ENCODE results near the gene ISM1. TPM values are rescaled to one million over a fixed set of nuclear protein-coding genes. Genes with fewer than 3 reads are reported as not detected.

The ISM1 gene
- total and polyA plus RNA-seq, 8 donors = 0.71 to 18.2 (median 11.2) TPM

DNA sequence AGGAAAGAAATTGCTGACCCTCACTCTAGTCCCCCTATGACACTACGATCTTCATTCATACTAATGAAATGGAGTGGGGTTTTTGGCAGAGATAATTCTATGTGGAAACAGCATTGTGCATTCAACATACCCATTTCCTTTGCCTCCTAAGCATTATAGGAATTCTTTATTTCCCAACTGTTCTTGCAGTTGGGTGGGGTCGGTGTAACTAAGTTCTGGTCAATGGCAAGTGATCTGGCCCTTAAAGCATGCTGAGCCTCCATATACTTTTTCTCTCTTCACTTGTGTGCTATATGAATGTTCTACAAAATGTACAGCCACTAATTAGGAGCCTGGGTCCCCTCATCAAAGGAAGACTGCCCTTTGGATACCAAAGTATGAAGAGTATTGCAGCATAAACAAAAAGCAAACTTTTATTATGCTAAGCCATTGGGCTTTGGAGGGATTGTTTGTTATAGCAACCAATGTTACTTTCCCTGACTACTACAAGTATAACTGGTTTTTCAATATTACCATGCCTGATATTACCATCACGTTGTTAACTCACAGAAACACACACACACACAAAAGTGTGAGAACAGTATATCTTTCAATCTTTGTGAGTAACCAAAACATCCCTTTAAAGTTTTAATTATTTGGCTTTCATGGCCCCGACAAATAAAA lies 9.0 kb upstream of the ISM1 start:
- Histone ChIP-seq H3K4me3 (no peak overlapping the region), H3K4me1 (no peaks in the 10 kb centered on the region), H3K36me3 (no peaks in the 10 kb centered on the region), H3K27me3 (no peaks in the 10 kb centered on the region), H3K9me3 (no peaks in the 10 kb centered on the region), H3K27ac (no peak overlapping the region)
- ATAC-seq (no peak), DNase-seq (no peak)
- intact Hi-C loops (cut with DNase I) = no loop called here
- TF ChIP-seq, protein P1, sequence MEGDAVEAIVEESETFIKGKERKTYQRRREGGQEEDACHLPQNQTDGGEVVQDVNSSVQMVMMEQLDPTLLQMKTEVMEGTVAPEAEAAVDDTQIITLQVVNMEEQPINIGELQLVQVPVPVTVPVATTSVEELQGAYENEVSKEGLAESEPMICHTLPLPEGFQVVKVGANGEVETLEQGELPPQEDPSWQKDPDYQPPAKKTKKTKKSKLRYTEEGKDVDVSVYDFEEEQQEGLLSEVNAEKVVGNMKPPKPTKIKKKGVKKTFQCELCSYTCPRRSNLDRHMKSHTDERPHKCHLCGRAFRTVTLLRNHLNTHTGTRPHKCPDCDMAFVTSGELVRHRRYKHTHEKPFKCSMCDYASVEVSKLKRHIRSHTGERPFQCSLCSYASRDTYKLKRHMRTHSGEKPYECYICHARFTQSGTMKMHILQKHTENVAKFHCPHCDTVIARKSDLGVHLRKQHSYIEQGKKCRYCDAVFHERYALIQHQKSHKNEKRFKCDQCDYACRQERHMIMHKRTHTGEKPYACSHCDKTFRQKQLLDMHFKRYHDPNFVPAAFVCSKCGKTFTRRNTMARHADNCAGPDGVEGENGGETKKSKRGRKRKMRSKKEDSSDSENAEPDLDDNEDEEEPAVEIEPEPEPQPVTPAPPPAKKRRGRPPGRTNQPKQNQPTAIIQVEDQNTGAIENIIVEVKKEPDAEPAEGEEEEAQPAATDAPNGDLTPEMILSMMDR (IDR thresholded peaks at IDR 0.05) = no peak

DNA sequence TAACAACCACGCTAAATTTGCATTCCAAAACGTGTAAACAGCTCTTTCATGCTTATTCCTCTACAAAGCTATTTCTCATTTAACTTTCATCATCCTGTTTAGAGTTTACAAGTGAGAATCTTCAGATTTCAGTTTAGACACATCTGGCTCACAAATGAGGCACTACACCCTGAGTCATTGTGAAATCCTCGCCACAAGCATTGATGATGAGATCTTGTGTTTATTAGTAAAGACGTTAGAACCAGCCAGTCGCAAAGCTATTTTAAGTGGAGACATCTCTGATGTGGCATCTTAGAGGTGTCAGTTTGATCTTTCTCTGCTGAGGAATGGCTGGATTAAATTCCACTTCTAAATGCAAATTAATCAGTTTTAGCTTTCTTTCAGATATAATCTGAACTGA lies 8.3 kb upstream of the ISM1 start:
- ATAC-seq (no peak), DNase-seq (no peak)
- intact Hi-C loops (cut with DNase I) = no loop called here
- H3K27me3 ChIP-seq = peaks cover under 1 to 4% of the 10 kb centered on the region in 2 donors
- H3K4me3 ChIP-seq = no peak overlapping the region
- H3K4me1 ChIP-seq = no peaks in the 10 kb centered on the region
- H3K36me3 ChIP-seq = no peaks in the 10 kb centered on the region
- H3K9me3 ChIP-seq = no peaks in the 10 kb centered on the region
- TF ChIP-seq, protein P1 (IDR thresholded peaks at IDR 0.05) = no peak
- no peak overlapping the region for H3K27ac ChIP-seq

DNA sequence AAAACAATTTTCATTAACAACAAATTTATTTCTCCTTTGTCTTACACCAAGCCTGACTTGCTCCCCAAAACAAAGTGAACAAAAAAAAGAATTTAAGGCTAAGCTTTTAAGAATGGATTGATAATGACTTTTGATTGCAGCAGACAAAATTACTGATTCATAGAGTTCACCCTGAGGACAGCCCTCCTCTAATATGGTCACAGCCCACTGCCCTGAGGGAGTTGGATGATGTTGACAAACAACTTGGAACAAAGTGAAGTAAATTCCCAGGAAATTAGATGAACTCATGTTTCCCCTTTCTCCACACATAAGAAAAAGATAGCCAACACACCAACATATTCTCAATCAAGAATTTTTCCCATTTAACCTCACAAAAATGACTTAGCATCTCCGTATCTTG lies 7.7 kb upstream of the ISM1 start:
- DNase-seq (no peak), ATAC-seq (no peak)
- H3K4me3 ChIP-seq = no peak overlapping the region
- intact Hi-C loops (cut with DNase I) = no loop called here
- H3K27me3 ChIP-seq = peaks cover 3 to 10% of the 10 kb centered on the region in 2 donors
- H3K9me3 ChIP-seq = no peaks in the 10 kb centered on the region
- no peaks in the 10 kb centered on the region for H3K4me1 ChIP-seq
- H3K36me3 ChIP-seq = no peaks in the 10 kb centered on the region
- TF ChIP-seq, protein P1 (IDR thresholded peaks at IDR 0.05) = no peak
- H3K27ac ChIP-seq = no peak overlapping the region

DNA sequence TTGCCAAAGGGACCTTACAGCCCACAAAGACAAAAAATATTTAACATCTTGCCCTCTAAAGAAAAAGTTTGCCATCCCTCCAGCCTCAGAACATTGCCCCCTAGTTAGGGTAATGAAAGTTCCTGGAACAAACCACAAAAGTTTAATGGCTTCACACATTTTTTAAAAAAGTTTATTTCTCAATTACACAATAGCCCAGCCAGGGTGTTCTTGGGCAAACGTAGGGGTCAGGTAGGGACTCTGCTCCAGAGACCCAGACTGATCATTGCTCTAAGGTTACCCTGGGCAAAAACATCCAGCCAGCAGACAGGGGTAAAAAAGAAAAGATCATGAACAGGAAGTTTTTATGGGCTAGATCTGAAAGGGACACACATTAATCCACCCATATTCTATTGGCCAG lies 4.5 kb upstream of the ISM1 start:
- Histone ChIP-seq H3K27me3 (peaks cover 16 to 41% of the 10 kb centered on the region in 2 donors), H3K4me1 (peaks cover 4 to 14% of the 10 kb centered on the region in 2 donors), H3K27ac (no peak overlapping the region), H3K36me3 (no peaks in the 10 kb centered on the region), H3K9me3 (no peaks in the 10 kb centered on the region), H3K4me3 (no peak overlapping the region)
- TF ChIP-seq, protein P1 (IDR thresholded peaks at IDR 0.05) = no peak
- DNase-seq = no peak
- ATAC-seq = no peak
- intact Hi-C loops (cut with DNase I) = no loop called here

DNA sequence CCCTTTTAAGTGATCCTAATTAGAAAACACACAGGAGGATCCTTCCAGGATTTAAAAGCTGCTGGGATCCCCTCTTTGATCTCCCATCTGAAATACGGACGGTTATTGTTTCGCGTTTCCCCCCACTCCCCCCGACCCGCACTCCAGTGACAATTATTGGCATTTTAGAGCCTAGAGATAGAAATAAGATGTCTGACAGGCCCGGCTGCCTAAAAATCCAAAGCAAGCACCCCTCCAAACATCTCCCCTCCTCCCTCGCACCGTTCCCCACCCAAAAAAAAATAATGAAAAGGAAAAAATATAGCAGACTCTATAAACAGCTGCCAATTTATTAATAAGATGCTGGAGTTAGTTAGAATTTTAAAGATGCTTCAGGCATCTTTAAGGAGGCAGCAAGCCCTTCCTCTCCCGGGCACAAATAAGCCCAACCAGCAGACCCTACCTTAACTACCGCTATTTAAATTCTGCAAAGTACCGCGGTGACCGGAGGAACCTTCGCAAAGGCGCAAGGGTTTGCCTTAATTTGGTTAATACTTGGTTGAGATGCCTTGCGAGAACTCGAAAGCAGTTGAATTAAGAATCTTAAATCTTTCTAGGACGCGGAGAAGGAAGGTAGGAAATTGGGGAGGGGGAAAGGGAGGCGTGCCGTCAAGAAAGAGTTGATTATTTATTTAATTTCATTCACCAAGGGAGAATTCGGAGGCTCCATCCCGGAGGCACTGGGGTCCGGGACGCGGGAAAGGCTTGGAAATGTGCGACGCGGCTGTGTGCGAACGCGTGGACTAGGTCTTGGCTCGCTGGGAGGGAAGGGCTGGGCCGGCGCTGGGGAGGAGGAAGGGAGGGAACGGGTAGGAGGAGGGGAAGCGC lies 1.5 kb upstream of the ISM1 start:
- ATAC-seq = no peak

More for the DNA sequence above, 1.5 kb upstream of the ISM1 start:
- intact Hi-C loops (cut with DNase I) = no loop called here
- Histone ChIP-seq H3K27ac (no peak overlapping the region), H3K9me3 (no peaks in the 10 kb centered on the region), H3K4me1 (peaks cover 8 to 20% of the 10 kb centered on the region in 2 donors), H3K36me3 (no peaks in the 10 kb centered on the region), H3K4me3 (peak overlapping the region; percentile 32 to 44), H3K27me3 (peaks cover 16 to 58% of the 10 kb centered on the region in 2 donors)
- TF ChIP-seq, protein P1 (IDR thresholded peaks at IDR 0.05) = no peak
- DNase-seq = no peak
